ENCODE measurements around the gene LTB. TPM values are rescaled to one million over a fixed set of nuclear protein-coding genes. Genes with fewer than 3 reads are reported as not detected.

The LTB gene
- total and polyA plus RNA-seq, 5 donors from 2014 or later: 493 to 1,480 (median 1,395) TPM

DNA sequence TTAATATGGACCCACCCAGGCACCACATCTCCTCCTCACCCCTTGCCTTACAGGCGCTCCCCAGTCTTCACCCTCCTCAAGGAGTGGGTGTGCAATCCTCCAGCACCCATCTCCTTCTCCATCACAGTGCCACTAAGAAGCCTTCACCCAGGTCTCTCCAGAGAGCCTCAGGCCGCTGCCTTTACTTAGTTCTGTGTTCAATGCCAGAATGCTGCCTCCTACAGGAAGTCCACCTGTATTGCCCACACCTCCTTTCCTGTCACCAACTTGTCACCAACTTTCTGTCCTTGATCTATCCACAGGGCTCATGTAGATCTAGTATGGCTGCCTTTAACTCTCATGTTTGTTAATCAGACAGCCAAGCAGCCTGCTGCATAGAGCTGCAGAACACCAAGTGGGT lies 3.3 kb upstream of the LTB start:
- H3K4me3 Mint-ChIP-seq: peak overlapping the region; percentile 45 to 85 (median 78)

DNA sequence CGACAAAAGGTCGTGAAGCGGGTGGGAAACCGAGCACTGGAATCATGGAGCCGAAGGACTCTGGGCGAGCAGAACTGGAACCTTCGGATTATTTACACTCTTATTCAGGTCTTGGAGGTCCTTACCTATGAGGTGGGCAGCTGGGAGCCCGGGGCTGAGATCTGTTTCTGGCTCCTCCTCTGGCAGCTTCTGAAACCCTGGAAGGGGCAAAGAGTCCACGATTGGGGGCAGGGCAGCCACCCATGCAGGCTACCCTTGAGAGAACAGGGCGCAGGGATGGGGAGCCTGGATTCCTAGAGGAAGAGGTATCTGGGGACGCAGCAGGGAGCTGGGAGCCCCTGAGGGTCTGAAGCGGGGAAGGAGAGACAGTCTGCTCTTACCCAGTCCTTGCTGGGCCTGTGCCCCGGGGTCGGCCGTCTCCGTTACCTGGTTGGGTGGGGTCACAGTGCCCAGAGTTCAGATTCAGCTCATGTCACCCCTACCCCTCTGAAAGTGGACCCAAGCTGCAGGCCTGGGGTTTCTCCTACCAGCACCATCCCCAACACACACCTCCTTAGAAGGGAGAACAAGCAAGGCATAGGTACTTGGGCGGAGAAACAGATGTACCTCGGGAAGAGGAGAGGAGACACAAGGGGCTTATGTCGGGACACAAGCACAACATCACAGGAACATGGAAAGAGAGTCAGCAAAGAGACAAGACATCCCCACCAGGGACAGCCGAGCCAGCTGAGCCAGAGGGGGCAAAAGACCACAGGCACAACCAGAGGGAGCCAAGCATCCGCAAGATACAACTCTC lies 592 bp downstream of the LTB start:
- peaks cover 0 to 2% (median 0%) of the 10 kb centered on the region in 7 donors for H3K9me3 Mint-ChIP-seq
- no peaks in the 10 kb centered on the region for H3K27me3 ChIP-seq (ENCODE audit: control insufficient read depth, insufficient read depth, low read length)
- H3K9me3 ChIP-seq (ENCODE audit: control insufficient read depth in 2 of 2, low read length in 2 of 2): no peaks in the 10 kb centered on the region
- peak overlapping the region; percentile 94 to 99 (median 98) for H3K27ac Mint-ChIP-seq
- H3K27ac ChIP-seq (ENCODE audit: insufficient read depth, low read length, poor library complexity, severe bottlenecking): peak overlapping the region; percentile 95
- H3K27me3 Mint-ChIP-seq: peaks cover 5% of the 10 kb centered on the region
- H3K4me1 ChIP-seq (ENCODE audit: control insufficient read depth, insufficient read depth, low read length, poor library complexity, severe bottlenecking): peaks cover 88% of the 10 kb centered on the region
- H3K4me3 Mint-ChIP-seq: peak overlapping the region; percentile 97 to 100 (median 99)
- H3K36me3 Mint-ChIP-seq: peaks cover 34% of the 10 kb centered on the region
- peaks cover 10% of the 10 kb centered on the region for H3K36me3 ChIP-seq (ENCODE audit: control insufficient read depth, insufficient read depth, low read length)
- H3K4me1 Mint-ChIP-seq: peaks cover 6 to 83% (median 57%) of the 10 kb centered on the region in 4 donors
- ATAC-seq (ENCODE audit: low read depth in 2 of 2) (no peak), DNase-seq (peak in 1 of 3 donors; percentile 53)
- peak overlapping the region; percentile 99 for H3K4me3 ChIP-seq (ENCODE audit: low read depth, low read length)

More for the DNA sequence above, 3.3 kb upstream of the LTB start:
- Histone ChIP-seq H3K4me3 (ENCODE audit: low read depth, low read length) (peak overlapping the region; percentile 65), H3K9me3 (ENCODE audit: control insufficient read depth in 2 of 2, low read length in 2 of 2) (no peaks in the 10 kb centered on the region), H3K36me3 (ENCODE audit: control insufficient read depth, insufficient read depth, low read length) (no peaks in the 10 kb centered on the region), H3K27me3 (ENCODE audit: control insufficient read depth, insufficient read depth, low read length) (no peaks in the 10 kb centered on the region), H3K4me1 (ENCODE audit: control insufficient read depth, insufficient read depth, low read length, poor library complexity, severe bottlenecking) (peaks cover 80% of the 10 kb centered on the region), H3K27ac (ENCODE audit: insufficient read depth, low read length, poor library complexity, severe bottlenecking) (peak overlapping the region; percentile 95)
- peaks cover 0 to 2% (median 0%) of the 10 kb centered on the region in 7 donors for H3K9me3 Mint-ChIP-seq
- H3K27ac Mint-ChIP-seq: peak overlapping the region; percentile 96 to 98 (median 97)
- ATAC-seq (ENCODE audit: low read depth in 2 of 2) (peak in 1 of 2 donors; percentile 9), DNase-seq (peak; percentile 38 to 89 (median 66))
- H3K27me3 Mint-ChIP-seq: peaks cover 10% of the 10 kb centered on the region
- peaks cover 6 to 78% (median 56%) of the 10 kb centered on the region in 4 donors for H3K4me1 Mint-ChIP-seq
- H3K36me3 Mint-ChIP-seq: peaks cover 18% of the 10 kb centered on the region

DNA sequence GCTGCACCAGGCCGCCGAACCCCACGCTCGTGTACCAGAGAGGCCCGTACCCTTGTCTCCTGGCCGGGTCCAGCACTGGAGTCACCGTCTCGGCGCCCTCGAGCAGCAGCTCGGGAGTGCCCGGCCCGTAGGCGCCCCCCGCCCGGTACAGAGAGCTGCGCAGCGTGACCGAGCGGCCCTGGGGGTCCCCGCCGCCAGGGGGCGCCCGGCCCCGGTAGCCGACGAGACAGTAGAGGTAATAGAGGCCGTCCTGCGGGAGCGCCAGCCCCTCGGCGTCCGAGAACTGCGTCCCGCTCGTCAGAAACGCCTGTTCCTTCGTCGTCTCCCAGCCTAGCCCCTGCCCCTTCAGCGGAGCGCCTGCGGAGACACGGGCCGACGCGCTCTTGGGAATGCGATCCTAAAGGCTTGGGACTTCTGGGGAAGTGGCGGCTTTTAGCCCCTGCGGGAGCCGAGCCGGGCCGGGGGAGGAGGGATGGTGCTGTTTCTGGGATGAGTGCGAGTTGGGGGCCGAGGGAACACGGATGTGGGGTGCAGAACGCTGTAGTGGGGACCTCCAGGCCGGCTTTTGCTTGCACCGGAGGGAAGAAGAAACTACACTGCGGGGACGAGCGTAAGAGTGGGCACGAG lies 1.3 kb downstream of the LTB start:
- Histone ChIP-seq H3K4me3 (ENCODE audit: low read depth, low read length) (peak overlapping the region; percentile 99), H3K27me3 (ENCODE audit: control insufficient read depth, insufficient read depth, low read length) (no peaks in the 10 kb centered on the region), H3K4me1 (ENCODE audit: control insufficient read depth, insufficient read depth, low read length, poor library complexity, severe bottlenecking) (peaks cover 86% of the 10 kb centered on the region), H3K9me3 (ENCODE audit: control insufficient read depth in 2 of 2, low read length in 2 of 2) (no peaks in the 10 kb centered on the region), H3K27ac (ENCODE audit: insufficient read depth, low read length, poor library complexity, severe bottlenecking) (peak overlapping the region; percentile 95), H3K36me3 (ENCODE audit: control insufficient read depth, insufficient read depth, low read length) (peaks cover 10% of the 10 kb centered on the region)
- Mint-ChIP-seq H3K4me1 (peaks cover 6 to 83% (median 56%) of the 10 kb centered on the region in 4 donors), H3K27ac (peak overlapping the region; percentile 97 to 99 (median 98)), H3K4me3 (peak overlapping the region; percentile 97 to 100 (median 99)), H3K27me3 (peaks cover 5% of the 10 kb centered on the region), H3K36me3 (peaks cover 41% of the 10 kb centered on the region), H3K9me3 (peaks cover 0 to 2% (median 0%) of the 10 kb centered on the region in 7 donors)
- peak; percentile 82 to 87 (median 85) for DNase-seq
- ATAC-seq (ENCODE audit: low read depth in 2 of 2): peak; percentile 73 to 79

DNA sequence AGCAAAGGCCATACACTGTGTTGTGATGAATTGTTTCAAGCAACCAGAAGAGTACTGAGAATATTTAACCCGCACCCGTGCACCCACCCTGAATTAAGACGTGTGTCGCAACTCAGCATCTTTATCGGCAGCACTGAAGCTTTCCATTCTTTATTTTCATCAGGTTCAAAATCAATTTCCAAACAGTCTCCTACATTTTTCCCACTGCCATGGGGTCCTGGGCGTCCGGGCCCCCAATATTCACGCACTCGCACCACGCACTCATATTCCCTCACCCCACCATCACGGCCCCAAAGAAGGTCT lies 1.8 kb downstream of the LTB start:
- H3K27me3 Mint-ChIP-seq: peaks cover 5% of the 10 kb centered on the region
- H3K9me3 Mint-ChIP-seq: peaks cover 0 to 2% (median 0%) of the 10 kb centered on the region in 7 donors
- Histone ChIP-seq H3K27ac (ENCODE audit: insufficient read depth, low read length, poor library complexity, severe bottlenecking) (peak overlapping the region; percentile 95), H3K9me3 (ENCODE audit: control insufficient read depth in 2 of 2, low read length in 2 of 2) (no peaks in the 10 kb centered on the region), H3K4me3 (ENCODE audit: low read depth, low read length) (peak overlapping the region; percentile 99), H3K36me3 (ENCODE audit: control insufficient read depth, insufficient read depth, low read length) (peaks cover 10% of the 10 kb centered on the region), H3K4me1 (ENCODE audit: control insufficient read depth, insufficient read depth, low read length, poor library complexity, severe bottlenecking) (peaks cover 86% of the 10 kb centered on the region), H3K27me3 (ENCODE audit: control insufficient read depth, insufficient read depth, low read length) (no peaks in the 10 kb centered on the region)
- peaks cover 46% of the 10 kb centered on the region for H3K36me3 Mint-ChIP-seq
- no peak for DNase-seq
- H3K4me1 Mint-ChIP-seq: peaks cover 1 to 83% (median 55%) of the 10 kb centered on the region in 4 donors
- ATAC-seq (ENCODE audit: low read depth in 2 of 2): no peak
- peak overlapping the region; percentile 97 to 100 (median 99) for H3K4me3 Mint-ChIP-seq
- H3K27ac Mint-ChIP-seq: peak overlapping the region; percentile 97 to 99 (median 98)

DNA sequence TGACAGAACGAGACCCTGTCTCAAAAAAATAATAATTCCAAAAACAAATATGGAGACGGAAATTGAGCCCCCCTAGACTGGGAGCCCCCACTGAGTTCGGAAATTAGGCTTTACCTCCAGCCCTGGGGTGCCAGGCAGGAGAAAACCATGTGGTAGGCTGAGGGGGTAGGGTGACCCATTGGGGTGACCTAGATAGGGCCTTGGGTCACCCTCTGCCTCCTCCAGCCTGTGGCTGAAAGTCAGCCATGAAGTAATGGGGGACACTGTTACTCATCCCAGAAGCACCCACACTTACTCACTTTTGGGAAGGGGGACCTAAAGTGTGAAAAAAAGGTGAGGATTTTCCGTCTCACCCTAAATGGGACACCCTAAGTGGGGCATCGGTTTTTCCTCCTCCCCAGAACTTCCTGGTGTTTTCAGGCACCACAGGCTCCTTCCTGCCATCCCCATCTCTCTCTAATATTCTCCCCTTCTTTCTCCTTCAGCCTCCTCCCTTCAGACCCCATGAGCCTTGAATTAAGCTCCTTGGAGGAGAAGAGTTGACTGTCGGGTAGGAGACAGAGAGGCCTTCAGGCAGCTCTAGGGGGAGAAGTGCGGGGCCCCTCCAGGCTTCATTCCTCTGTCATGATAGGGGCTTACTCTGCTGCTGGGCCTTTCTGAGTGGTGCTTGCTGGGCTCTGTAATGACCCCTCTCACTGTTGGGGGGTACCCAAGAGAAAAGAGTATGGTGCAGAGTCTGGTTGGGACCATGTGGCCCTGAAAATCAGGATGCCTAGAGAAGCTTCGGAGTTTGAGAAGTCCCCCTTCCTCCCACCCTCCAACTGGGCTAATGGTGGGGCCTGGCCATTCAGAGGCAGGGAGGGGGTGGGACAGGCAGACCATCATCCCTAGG lies 2.4 kb downstream of the LTB start:
- DNase-seq: peak in 1 of 3 donors; percentile 58
- Mint-ChIP-seq H3K27ac (peak overlapping the region; percentile 97 to 99 (median 98)), H3K36me3 (peaks cover 47% of the 10 kb centered on the region), H3K4me1 (peaks cover 0 to 83% (median 57%) of the 10 kb centered on the region in 4 donors), H3K27me3 (peaks cover 4% of the 10 kb centered on the region), H3K9me3 (peaks cover 0 to 2% (median 0%) of the 10 kb centered on the region in 7 donors), H3K4me3 (peak overlapping the region; percentile 97 to 100 (median 99))
- Histone ChIP-seq H3K4me1 (ENCODE audit: control insufficient read depth, insufficient read depth, low read length, poor library complexity, severe bottlenecking) (peaks cover 86% of the 10 kb centered on the region), H3K4me3 (ENCODE audit: low read depth, low read length) (peak overlapping the region; percentile 99), H3K36me3 (ENCODE audit: control insufficient read depth, insufficient read depth, low read length) (peaks cover 10% of the 10 kb centered on the region), H3K27ac (ENCODE audit: insufficient read depth, low read length, poor library complexity, severe bottlenecking) (peak overlapping the region; percentile 95), H3K27me3 (ENCODE audit: control insufficient read depth, insufficient read depth, low read length) (no peaks in the 10 kb centered on the region), H3K9me3 (ENCODE audit: control insufficient read depth in 2 of 2, low read length in 2 of 2) (no peaks in the 10 kb centered on the region)
- ATAC-seq (ENCODE audit: low read depth in 2 of 2): no peak

DNA sequence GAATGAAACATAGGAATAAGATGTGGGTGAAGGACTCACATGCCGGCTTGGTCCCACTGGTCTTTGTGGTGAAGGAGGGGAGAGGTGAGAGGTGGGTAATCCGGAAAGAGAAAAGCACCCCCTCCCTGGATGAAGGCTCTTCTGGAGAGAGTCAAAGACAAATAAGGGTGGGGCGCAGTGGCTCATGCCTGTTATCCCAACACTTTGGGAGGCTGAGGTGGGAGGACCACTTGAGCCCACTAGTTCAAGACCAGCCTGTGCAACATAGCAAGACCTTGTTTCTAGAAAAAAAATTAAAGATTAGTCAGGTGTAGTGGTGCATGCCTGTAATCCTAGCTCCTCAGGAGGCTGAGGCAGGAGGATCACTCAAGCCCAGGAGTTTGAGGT lies 3.1 kb downstream of the LTB start:
- H3K9me3 Mint-ChIP-seq: peaks cover 0 to 2% (median 0%) of the 10 kb centered on the region in 7 donors
- H3K4me1 ChIP-seq (ENCODE audit: control insufficient read depth, insufficient read depth, low read length, poor library complexity, severe bottlenecking): peaks cover 86% of the 10 kb centered on the region
- H3K27me3 ChIP-seq (ENCODE audit: control insufficient read depth, insufficient read depth, low read length): no peaks in the 10 kb centered on the region
- peak overlapping the region; percentile 97 to 100 (median 99) for H3K4me3 Mint-ChIP-seq
- peaks cover 10% of the 10 kb centered on the region for H3K36me3 ChIP-seq (ENCODE audit: control insufficient read depth, insufficient read depth, low read length)
- peaks cover 0 to 83% (median 61%) of the 10 kb centered on the region in 4 donors for H3K4me1 Mint-ChIP-seq
- ATAC-seq (ENCODE audit: low read depth in 2 of 2): no peak
- H3K36me3 Mint-ChIP-seq: peaks cover 47% of the 10 kb centered on the region
- H3K27me3 Mint-ChIP-seq: no peaks in the 10 kb centered on the region
- no peaks in the 10 kb centered on the region for H3K9me3 ChIP-seq (ENCODE audit: control insufficient read depth in 2 of 2, low read length in 2 of 2)
- H3K27ac ChIP-seq (ENCODE audit: insufficient read depth, low read length, poor library complexity, severe bottlenecking): peak overlapping the region; percentile 95
- peak in 1 of 3 donors; percentile 50 for DNase-seq
- H3K4me3 ChIP-seq (ENCODE audit: low read depth, low read length): peak overlapping the region; percentile 99
- peak overlapping the region; percentile 95 to 99 (median 98) for H3K27ac Mint-ChIP-seq

All from CD4-positive, CD25-positive, alpha-beta regulatory T cell (primary cell).